Uterus (tissue), 4 donors: ENCODE measurements around the gene INPP4A. TPM values are rescaled to one million over a fixed set of nuclear protein-coding genes. Genes with fewer than 3 reads are reported as not detected.

Experiments used
- DNase-seq, 2 donors: peaks; one replicate each; pipeline ENCODE4 v3.0.0-alpha.2; 2019 to 2020
- H3K27ac ChIP-seq, 2 donors: fragments of 200-600 bp; sonication (generic); 1 replicate in 1 of 2; 2 replicates in 1 of 2; pipeline ENCODE4 v1.5.1; 2016 to 2018
- H3K27me3 ChIP-seq, 2 donors: fragments of 200-600 bp; sonication (generic); one replicate each; pipeline ENCODE4 v1.5.1; 2018 to 2019; ENCODE audit warnings: control low read depth in 1 of 2
- H3K36me3 ChIP-seq, 2 donors: fragments of 200-600 bp; sonication (generic); one replicate each; pipeline ENCODE4 v1.5.1; 2019; ENCODE audit warnings: control low read depth in 1 of 2
- H3K4me1 ChIP-seq, 2 donors: fragments of 200-600 bp; sonication (generic); one replicate each; pipeline ENCODE4 v1.5.1; 2018 to 2019; ENCODE audit warnings: control low read depth in 1 of 2
- H3K4me3 ChIP-seq, 2 donors: fragments of 200-600 bp; sonication (generic); 1 replicate in 1 of 2; 2 replicates in 1 of 2; pipeline ENCODE4 v1.5.1; 2018 to 2019; ENCODE audit warnings: mild to moderate bottlenecking in 1 of 2
- H3K9me3 ChIP-seq, 2 donors: fragments of 200-600 bp; sonication (generic); one replicate each; pipeline ENCODE4 v1.5.1; 2019; ENCODE audit warnings: control low read depth in 1 of 2
- POLR2A ChIP-seq, 2 donors: fragments of 450-650 bp; IDR thresholded peaks; one replicate each; pipeline ENCODE4 v1.6.1; 2016; ENCODE audit warnings: antibody characterized with exemption in 2 of 2, mild to moderate bottlenecking in 1 of 2, moderate library complexity in 1 of 2
- intact Hi-C: fragments of 100-400 bp; cut with DNase I; formaldehyde crosslinking; loops from one replicate; pipeline ENCODE4 v1.15.1; 2023; ENCODE audit warnings: low total_unique reads
- total RNA-seq, 4 donors: library from RNA; depleted of rRNA in 3 of 4; stranded (reverse); fragments of >200 nt in 3 of 4; gene quantifications; one replicate each; pipeline versions ENCODE4 v1.1.0 to v1.2.4, GENCODE V29; 2014 to 2023
- TF ChIP-seq, protein P1 (sequence below), 4 experiments: fragments of 200-600 bp in 2 of 4; fragments of 450-650 bp in 2 of 4; sonication (generic) in 2 of 4; IDR thresholded peaks; one replicate each; pipeline ENCODE4 v1.5.1; 2016 to 2019; ENCODE audit warnings: antibody characterized with exemption in 4 of 4, mild to moderate bottlenecking in 2 of 4, moderate library complexity in 1 of 4
- donor health status: DM: yes; HTN: yes; CAD: no.

The INPP4A gene
- total RNA-seq, 4 donors from 2014 or later = 8.7 to 40.2 (median 35.2) TPM

DNA sequence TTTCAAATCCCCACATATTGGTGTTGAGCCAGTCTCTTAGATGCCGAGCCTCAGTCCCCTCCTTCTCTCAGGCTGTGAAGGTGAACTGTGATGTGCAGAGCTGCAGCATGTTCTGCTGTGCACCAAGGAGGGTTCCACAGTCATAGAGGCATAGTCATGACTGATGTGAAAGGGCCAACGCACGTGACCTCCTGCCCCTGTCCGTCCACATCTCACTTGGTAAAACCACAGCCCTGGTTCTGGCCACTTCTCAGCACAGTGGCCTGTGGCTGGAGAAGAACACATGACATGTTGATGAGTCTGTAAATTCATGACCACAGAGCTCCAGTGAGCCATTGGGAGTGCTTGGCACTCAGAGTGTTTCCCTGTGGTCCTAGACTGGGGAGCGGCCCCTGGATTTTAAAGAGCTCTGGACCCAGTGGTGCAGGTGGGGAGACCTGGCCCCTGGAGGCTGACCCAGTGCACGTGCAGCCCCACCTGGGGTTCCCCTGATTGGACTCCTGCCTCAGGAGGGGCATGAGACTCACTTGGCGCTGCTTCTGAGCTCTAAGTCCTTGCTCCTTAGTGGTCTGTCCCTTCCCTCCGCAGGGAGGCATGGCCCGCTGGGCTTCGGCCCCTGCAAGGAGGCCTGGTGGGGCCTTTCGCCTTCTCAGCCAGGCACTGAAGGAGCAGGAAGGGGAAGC, 25.3 kb downstream of the INPP4A start:
- no peaks in the 10 kb centered on the region for H3K4me1 ChIP-seq
- no peak overlapping the region for H3K4me3 ChIP-seq
- intact Hi-C loops = no loop called here
- no peaks in the 10 kb centered on the region for H3K36me3 ChIP-seq
- DNase-seq = no peak
- TF ChIP-seq, protein P1, sequence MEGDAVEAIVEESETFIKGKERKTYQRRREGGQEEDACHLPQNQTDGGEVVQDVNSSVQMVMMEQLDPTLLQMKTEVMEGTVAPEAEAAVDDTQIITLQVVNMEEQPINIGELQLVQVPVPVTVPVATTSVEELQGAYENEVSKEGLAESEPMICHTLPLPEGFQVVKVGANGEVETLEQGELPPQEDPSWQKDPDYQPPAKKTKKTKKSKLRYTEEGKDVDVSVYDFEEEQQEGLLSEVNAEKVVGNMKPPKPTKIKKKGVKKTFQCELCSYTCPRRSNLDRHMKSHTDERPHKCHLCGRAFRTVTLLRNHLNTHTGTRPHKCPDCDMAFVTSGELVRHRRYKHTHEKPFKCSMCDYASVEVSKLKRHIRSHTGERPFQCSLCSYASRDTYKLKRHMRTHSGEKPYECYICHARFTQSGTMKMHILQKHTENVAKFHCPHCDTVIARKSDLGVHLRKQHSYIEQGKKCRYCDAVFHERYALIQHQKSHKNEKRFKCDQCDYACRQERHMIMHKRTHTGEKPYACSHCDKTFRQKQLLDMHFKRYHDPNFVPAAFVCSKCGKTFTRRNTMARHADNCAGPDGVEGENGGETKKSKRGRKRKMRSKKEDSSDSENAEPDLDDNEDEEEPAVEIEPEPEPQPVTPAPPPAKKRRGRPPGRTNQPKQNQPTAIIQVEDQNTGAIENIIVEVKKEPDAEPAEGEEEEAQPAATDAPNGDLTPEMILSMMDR (IDR thresholded peaks at IDR 0.05) = no peak
- no peak for TF ChIP-seq POLR2A (IDR thresholded peaks at IDR 0.05)
- no peaks in the 10 kb centered on the region for H3K27me3 ChIP-seq
- no peak overlapping the region for H3K27ac ChIP-seq
- H3K9me3 ChIP-seq = no peaks in the 10 kb centered on the region

- DNase-seq = no peak
- H3K27ac ChIP-seq = no peak overlapping the region
- intact Hi-C loops = no loop called here
- H3K4me3 ChIP-seq = no peak overlapping the region
- no peaks in the 10 kb centered on the region for H3K9me3 ChIP-seq
- TF ChIP-seq POLR2A (IDR thresholded peaks at IDR 0.05) = no peak
- TF ChIP-seq, protein P1 (IDR thresholded peaks at IDR 0.05) = no peak
- H3K27me3 ChIP-seq = no peaks in the 10 kb centered on the region
- H3K4me1 ChIP-seq = no peaks in the 10 kb centered on the region
- no peaks in the 10 kb centered on the region for H3K36me3 ChIP-seq
Measured at GRCh38 chr2:98470851-98471255, 26.2 kb downstream of the INPP4A start.

DNA sequence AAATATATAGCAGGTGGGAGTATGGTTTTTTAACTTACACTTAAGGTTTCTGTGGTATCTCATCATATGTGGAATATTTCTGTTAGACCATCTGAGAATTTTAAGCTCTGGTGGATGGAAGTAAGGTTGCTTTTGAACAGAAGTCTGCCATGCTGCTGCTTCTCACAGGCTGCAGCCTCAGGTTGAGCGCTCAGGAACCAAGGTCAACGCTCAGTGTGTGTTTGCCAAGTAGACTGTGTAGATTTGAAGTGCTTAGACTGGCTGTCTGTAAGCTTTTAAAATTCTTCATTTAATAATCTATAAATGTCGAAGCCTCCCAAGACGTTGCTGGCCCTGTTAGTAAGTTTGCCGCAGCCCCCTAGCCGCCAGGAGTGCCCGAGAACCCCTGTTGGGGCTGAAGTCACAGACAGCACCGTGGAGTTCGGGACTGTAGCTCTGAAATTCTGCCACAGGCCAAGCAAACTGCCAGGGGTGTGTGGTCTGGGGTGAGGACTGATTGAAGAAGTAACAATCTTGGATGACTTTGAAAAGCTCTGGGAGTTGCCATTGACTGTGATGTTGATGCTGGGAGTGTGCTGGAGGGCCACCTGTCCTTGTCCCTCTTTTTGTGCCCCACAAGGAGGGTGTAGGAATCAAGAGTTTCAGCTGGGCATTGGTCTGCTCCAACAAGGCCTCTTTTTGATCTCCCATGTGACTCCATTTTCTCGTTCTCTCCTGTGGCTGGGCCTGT, 26.9 kb downstream of the INPP4A start:
- Histone ChIP-seq H3K27me3 (no peaks in the 10 kb centered on the region), H3K4me3 (no peak overlapping the region), H3K27ac (no peak overlapping the region), H3K9me3 (no peaks in the 10 kb centered on the region), H3K36me3 (no peaks in the 10 kb centered on the region), H3K4me1 (no peaks in the 10 kb centered on the region)
- no peak for DNase-seq
- intact Hi-C loops = no loop called here
- TF ChIP-seq, protein P1 (IDR thresholded peaks at IDR 0.05) = no peak
- TF ChIP-seq POLR2A (IDR thresholded peaks at IDR 0.05) = no peak

GRCh38 chr2:98472132-98472650, 27.5 kb downstream of the INPP4A start:
- H3K4me3 ChIP-seq = no peak overlapping the region
- no peaks in the 10 kb centered on the region for H3K4me1 ChIP-seq
- TF ChIP-seq POLR2A (IDR thresholded peaks at IDR 0.05) = no peak
- TF ChIP-seq, protein P1 (IDR thresholded peaks at IDR 0.05) = no peak
- no peak overlapping the region for H3K27ac ChIP-seq
- no peak for DNase-seq
- no peaks in the 10 kb centered on the region for H3K27me3 ChIP-seq
- H3K9me3 ChIP-seq = no peaks in the 10 kb centered on the region
- H3K36me3 ChIP-seq = no peaks in the 10 kb centered on the region
- intact Hi-C loops = no loop called here
